HG03196 (cell line): ENCODE results near the gene DOCK4.
A peak's percentile ranks its signal among the peaks of the same experiment; 100 is the strongest.
"Not testable (repeated sequence)": the region's sequence is repeated elsewhere in the genome, so short reads cannot be mapped to it uniquely, and the experiment has no call there.

Source experiments
- ATAC-seq: cut with Tn5 transposase; IDR thresholded peaks from one replicate; pipeline ENCODE4 v1.9.1; 2021; ENCODE audit not compliant: unreplicated experiment

DOCK4 gene, protein sequence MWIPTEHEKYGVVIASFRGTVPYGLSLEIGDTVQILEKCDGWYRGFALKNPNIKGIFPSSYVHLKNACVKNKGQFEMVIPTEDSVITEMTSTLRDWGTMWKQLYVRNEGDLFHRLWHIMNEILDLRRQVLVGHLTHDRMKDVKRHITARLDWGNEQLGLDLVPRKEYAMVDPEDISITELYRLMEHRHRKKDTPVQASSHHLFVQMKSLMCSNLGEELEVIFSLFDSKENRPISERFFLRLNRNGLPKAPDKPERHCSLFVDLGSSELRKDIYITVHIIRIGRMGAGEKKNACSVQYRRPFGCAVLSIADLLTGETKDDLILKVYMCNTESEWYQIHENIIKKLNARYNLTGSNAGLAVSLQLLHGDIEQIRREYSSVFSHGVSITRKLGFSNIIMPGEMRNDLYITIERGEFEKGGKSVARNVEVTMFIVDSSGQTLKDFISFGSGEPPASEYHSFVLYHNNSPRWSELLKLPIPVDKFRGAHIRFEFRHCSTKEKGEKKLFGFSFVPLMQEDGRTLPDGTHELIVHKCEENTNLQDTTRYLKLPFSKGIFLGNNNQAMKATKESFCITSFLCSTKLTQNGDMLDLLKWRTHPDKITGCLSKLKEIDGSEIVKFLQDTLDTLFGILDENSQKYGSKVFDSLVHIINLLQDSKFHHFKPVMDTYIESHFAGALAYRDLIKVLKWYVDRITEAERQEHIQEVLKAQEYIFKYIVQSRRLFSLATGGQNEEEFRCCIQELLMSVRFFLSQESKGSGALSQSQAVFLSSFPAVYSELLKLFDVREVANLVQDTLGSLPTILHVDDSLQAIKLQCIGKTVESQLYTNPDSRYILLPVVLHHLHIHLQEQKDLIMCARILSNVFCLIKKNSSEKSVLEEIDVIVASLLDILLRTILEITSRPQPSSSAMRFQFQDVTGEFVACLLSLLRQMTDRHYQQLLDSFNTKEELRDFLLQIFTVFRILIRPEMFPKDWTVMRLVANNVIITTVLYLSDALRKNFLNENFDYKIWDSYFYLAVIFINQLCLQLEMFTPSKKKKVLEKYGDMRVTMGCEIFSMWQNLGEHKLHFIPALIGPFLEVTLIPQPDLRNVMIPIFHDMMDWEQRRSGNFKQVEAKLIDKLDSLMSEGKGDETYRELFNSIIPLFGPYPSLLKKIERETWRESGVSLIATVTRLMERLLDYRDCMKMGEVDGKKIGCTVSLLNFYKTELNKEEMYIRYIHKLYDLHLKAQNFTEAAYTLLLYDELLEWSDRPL (N-terminal part only)

DNA sequence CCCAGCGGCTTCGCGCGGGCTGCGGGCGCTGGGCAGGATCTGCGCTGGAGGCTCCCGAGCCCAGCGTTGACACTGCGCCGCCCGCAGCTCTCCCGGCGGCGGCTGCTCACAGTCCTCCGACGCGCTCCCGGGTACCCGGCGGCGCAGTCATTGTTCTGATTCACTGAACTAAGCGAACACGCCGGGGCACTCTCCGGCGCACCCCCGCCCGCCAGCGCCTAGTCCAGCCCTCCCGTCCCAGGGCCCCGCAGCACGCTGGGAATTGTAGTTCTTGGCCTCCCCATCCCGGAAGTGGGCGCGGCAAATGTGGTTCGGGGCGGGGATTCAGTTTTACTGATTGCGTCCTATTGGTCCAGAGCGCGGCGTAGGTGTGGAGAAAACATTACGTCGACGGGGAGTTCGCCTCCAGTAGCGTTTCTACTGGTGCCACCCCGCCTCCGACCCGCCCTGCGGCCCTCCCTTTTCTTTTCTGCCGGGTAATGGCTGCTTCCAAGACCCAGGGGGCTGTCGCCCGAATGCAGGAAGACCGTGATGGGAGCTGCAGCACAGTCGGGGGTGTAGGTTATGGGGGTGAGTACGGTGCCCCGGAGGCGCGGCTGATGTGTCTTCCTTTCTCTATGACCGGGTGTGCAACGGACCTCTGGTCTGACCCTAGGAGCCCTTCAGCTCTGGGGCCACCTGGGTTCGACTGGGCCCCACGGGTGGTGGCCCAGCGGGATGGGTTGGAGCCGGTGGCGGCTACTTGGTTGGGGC, at the start of gene DOCK4, which contains the start of gene ZNF277:
Gene DOCK4 (minus strand): TSS at position 162 of the 753 bp plus-strand sequence. CDS start 261 bp downstream, outside the sequence.
Gene ZNF277 (plus strand): TSS at position 458 of the 753 bp plus-strand sequence. CDS start 22 bp downstream, at position 480.
- peak; percentile 96 for ATAC-seq

DNA sequence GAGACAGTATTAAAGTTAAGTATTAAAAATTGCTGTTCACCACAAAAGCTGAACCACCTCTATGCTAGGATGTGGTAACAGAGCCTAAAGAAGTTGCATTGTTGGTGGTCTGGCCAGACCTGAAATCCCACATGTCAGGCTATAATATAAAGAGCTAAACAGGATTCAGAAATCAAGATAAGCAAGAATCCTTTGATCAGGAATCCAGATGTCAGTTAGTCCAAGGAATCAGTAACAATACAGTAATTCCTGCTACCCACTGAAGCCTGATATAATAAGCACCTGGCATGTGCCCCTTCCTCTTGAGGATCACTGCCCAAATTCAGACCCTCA, 49.2 kb upstream of the DOCK4 start:
- no peak for ATAC-seq

DNA sequence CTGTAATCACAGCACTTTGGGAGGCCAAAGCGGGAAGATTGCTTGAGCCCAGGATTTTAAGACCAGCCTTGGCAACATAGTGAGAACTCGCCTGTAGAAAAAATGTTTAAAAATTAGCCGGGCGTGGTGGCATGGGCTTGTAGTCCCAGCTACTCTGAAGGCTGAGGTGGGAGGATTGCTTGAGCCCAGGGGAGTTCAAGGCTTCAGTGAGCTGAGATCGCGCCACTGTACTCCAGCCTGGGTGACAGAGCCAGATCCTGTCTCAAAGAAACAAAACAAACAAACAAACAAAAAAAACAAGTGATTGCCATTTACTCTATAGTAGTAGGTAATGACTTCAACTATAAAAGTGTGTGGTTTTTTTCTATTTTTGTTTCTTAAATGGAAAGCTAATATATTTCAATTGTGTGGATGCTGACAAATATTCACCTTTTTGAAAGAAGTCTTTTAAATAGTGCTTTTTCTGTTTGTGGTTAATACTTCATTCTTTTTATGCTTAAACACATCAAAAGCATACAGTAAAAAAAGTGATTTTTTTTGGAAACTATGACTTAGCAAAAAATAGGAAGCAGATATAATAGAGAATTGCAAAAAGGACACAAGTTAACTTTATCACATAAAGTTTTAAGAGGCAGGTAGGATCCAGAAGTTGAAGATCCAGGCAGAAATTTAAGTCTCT, 48.6 kb upstream of the DOCK4 start:
- ATAC-seq = no peak

DNA sequence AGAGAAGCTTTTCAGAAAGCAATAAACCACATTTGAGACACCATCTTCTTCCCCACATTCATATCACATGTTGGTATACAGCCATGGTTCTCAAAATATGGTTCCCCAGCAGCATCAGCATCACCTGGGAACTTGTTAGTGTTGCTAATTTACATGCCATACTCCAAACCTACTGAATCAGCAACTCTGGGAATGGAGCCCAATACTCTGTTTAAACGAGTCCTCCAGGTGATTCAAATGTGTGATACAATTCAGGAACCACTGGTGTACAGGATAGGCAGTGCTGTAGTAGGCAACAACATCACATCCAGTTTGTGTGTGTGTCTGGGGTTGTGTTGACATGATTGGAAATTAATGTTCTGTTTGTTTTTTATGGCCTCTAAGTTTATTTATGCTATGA, 48.0 kb upstream of the DOCK4 start:
- no peak for ATAC-seq

DNA sequence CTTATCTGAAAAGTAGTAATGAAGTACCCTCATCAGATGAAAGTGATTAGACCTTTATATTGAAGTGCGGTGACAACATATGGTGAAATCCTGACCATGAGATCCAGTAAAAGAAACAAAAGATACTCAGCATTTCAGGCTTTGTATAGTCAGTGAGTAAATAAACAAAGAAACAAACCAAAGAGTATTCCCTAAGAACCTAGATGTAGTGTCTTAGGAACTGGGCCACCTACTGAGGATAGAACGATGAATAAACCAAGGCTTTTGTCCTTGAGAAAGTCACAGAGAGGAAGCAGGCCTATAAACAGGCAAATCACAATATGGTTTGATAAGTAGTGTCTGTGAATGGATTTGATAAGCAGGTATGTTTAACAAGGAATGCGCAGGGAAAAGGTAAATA, 46.5 kb upstream of the DOCK4 start:
- no peak for ATAC-seq

DNA sequence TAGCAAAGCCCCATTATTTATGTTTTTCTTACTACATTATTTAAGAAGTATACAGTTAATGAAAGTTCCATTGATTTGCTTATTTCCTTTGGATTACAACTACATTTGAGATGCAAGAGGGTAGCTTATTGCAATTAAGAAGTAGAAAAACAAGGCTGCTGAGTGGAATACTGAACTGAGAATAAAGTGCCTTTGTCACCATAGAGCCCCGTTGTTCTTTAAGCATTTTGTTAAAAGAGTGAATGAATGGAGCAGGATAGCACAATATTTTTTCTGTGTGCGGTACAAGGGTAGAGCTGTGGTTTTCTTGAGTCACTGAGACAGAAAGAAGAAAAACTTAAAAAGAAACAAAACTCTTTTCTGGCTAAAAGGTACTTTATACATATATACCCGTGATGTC, 45.9 kb upstream of the DOCK4 start:
- ATAC-seq = no peak

DNA sequence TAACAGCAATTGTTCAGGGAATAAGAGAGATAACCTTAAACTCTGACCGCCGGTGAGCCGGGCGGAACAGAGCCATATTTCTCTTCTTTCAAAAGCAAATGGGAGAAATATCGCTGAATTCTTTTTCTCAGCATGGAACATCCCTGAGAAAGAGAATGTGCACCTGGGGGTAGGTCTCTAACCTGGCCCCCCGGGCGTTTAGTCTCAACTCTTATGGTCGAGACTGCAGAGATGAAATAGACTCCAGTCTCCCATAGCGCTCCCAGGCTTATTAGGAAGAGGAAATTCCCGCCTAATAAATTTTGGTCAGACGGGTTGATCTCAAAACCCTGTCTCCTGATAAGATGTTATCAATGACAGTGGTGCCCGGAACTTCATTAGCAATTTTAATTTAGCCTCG, 43.8 kb upstream of the DOCK4 start:
- not testable (repeated sequence) for ATAC-seq

DNA sequence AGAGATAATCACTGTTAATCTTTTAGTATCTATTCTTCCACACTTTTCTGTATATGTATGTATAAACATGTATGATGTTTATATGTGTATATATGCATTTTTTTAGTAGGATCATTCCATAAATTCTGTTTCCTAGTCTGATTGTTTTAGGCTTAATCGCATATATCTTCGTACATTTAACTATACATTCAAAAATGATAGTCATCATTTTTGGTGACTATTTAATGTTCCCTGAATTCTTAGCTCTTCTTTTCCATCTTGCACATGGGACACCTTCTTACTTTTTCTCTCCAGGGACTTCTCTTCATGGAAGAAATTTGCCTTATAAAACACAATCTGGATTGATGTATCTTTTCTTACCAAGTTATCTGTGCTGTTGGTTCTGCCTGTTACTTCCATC, 42.4 kb upstream of the DOCK4 start:
- ATAC-seq = no peak

DNA sequence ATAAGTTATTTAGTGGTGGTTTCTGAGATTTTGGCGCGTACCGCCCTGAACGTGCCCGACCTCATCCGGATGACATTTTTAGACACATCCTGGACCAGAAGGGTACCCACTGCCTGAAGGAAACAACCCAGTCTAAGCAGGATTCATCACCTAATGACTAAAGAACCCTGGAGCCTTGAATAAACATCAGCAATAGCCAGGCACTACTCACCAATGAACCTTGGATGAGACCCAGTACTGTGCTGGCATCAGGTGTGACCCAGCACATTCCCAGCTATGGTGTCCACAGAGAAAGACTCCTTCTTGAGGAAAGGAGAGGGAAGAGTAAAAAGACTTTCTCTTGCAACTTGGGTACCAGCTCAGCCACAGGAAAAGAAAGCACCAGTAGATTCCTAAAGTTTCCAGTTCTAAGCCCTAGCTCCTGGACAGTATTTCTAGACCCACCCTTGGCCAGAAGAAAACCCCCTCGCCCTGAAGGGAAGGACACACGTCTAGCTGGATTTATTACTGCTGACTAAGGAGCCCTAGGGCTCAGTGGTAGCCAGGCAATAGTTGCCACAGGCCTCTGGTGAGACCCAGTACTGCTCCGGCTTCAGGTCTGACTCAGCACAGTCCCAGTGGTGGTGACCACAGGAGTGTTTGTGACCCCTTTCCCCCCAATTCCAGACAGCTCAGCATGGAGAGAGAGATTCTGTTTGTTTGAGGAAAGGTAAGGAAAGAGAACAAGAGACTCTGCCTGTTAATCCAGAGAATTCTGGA, 32.8 kb upstream of the DOCK4 start:
- ATAC-seq = no peak

DNA sequence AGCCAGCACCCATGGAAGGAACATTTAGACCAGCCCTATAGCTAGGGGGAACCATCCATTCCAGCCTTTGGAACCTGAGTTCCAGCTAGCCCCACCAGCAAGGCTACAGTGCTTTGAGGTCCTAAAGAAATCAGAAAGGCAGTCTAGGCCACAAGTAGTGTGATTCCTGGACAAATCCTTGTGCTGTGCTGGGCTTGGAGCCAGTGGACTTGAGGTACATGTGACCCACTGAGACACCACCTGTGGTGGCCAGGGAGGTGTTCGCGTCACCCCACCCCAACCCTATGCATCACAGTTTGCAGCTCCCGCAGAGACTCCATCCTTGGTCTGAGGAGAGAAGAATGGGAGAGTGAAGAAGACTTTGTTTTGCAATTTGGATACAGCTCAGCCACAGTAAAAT, 32.1 kb upstream of the DOCK4 start:
- ATAC-seq = no peak

DNA sequence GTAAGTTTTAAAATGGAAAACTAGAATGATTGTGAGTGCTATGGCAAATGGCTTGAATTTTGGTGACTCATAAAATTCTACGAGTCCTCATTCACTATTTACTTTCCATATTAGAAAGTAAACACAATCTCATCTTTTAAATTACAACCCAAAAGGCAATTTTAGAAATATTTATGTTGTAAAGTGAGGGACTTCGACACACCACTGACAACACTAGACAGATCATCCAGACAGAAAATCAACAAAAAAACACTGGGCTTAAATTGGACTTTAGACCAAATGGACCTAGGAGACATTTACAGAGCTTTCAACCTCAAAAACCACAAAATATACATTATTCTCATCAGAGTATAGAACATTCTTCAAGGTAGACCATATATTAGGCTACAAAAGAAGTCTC, 30.4 kb upstream of the DOCK4 start:
- ATAC-seq = no peak

DNA sequence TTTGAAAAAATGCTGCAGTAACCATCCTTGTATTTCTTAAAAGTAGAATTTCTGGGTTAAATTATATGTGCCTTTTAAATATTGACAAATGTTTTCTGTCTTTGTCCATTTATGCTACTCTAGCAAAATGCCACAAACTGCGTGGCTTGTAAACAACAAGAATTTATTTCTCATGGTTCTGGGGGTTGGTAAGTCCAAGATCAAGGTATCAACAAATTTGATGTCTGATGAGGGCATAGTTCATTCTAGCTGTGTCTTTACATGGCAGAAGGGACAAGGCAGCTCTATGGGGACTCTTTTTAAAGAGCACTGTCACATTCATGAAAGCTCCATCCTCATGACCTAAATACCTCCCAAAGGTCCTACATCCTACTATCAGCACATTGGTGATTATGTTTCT, 27.9 kb upstream of the DOCK4 start:
- no peak for ATAC-seq

DNA sequence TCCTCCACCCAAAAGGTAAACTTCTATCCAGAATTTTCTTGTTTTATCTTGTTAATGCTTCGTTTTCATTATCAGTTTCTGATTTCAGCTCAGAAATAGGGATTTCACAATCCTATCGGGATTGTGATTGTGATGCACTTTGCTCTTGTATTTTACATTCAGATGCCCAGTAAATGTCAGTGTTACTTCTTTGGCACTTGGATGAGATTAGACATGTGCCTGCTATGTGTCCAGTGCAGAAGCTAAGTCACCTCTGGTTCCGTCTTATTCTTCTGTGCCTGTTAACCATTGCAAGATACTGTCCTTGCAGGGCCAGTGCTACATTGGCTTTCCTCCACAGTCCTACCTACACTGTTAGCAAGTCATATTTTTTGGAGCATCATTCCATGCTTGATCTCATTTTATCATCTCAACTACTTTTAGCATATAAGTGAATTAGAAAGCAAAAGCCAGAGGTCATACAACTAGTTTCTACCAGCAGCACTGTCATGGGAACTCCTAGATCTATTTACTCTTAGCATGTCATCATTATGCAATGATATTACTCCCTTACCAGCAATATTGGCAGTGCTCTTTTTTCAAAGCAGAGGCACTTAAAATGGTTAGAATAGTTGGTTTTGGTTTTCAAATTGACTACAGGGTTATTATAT, 27.0 kb upstream of the DOCK4 start:
- ATAC-seq = no peak

DNA sequence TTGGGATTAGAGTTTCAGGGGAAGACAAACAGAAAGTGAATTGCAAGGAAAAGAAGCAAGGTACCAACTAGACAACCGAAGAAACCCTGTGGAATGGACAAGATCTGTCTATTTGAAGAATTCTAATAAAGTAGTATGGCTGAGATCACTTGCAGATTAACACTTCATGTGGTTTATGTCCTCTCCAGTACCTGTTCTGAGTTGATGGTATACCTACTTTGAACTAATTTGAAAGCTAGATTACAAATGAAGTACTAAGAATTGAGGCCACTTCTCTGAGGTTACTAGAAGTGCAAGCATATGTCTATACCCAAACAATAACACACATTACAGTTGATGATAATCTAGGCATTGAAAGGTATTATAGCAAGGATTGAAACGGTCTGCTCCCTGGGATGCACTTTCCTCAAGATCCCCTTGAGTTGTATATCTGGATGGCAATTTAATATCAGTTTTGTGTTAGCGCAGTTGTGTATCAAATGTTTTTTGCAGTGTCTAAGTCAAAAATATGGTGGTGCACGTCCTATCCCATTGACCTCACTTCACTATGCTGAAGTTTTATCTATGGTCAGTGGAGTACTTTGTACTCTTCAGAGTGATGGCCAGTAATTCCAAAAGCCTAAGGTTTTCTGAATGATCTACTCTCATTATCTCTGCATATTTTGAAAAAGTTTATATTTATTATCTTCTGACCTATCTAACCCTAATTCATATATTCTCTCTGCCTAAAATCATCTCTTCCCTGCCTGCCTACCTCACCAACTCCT, 26.2 kb upstream of the DOCK4 start:
- ATAC-seq = no peak

DNA sequence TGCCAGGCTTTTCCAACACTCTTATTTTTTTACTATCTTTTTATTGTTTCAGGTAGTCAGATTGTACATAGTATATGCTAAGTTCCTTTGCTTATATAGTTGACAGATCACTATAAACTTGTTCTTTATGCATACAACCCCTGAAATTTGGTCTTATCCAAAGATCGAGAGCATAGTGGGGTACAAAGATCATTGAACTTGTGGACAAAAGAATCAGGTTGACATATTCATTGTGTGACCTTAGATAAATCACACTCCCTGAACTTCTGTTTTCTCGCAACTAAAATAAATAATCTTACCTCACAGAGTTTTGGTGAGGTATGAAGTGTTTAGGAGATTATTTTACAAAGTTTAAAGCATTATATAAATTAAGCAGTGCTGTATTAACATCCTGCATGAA, 22.4 kb upstream of the DOCK4 start:
- no peak for ATAC-seq

DNA sequence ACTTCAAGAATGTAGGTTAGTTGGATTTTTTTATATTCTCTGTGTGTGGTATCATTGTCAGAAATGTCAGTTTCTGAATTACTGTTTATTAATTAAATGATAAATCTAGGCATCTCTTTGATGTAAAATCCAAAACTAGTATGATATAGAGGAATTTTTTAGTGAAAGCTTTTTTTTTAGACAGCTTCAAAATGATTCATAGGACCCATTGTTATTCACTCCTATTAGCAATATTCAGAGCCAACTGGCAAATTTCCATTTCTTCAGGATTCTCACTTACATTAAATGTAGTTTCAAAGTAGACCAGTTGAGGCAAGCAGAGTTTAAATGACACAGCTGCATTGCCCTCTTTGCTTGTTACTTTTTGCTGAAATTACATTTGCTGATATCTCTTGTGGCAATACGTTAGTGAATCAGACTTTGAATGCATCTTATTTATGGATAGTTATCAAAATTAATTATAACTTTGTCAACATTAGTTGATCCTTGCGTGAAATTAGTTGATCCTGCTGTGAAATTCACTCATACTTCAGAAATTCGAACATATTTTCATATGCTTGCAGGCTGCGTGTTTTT, 20.6 kb upstream of the DOCK4 start:
- ATAC-seq = no peak

DNA sequence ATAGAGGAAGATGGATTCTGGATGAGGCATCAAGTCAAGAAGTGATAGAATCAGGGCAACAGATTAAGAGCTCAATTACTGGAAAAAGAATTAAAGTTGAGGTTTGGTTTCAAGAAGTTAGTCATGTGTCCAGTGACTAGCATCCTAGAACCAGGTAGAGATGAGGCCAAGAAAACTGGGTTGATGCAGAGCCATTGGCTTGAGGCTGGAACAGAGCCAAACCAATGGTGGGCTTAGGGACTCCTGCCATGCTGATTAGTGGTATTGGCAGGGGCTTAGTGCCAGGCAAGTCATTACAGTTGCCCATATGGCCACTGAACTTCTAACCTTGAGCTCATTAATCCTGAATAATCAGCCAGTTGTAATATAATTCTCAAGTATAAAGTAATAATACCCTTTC, 18.8 kb upstream of the DOCK4 start:
- no peak for ATAC-seq

DNA sequence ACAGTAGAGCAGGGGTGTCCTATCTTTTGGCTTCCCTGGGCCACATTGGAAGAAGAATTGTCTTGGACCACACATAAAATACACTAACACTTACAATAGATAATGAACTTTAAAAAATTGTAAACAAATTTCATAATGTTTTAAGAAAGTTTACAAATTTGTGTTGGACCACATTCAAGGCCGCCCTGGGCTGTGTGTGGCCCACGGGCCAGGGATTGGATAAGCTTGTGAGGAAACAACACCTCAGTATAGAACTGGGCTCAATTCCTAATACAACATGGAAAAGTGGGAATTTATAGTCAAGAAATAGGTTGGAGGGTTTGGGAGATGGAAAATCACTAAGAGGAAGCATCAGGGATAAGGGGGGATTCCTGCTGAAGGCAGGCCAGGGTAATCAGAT, 18.0 kb upstream of the DOCK4 start:
- no peak for ATAC-seq
